Psoas muscle (tissue), 8 donors: Measurements from ENCODE around the gene MSH6. TPM values are rescaled to one million over a fixed set of nuclear protein-coding genes. Genes with fewer than 3 reads are reported as not detected.

Experiments used
- ATAC-seq, 4 donors: fragments of 200-7000 bp; cut with Tn5 transposase; one replicate each; pipeline ENCODE4 v1.9.1; 2020; ENCODE audit warnings: moderate library complexity in 3 of 4, mild to moderate bottlenecking in 2 of 4
- DNase-seq, 2 donors: peaks; one replicate each; pipeline ENCODE4 v3.0.0-alpha.2; 2020
- H3K27ac ChIP-seq: fragments of 200-600 bp; one replicate; pipeline ENCODE4 v1.8.0; 2022
- H3K27me3 ChIP-seq, 3 donors: fragments of 200-600 bp in 1 of 3; one replicate each; pipeline versions ENCODE4 v1.6.1 to v1.8.0; 2013 to 2022; ENCODE audit warnings: low read length in 2 of 3, mild to moderate bottlenecking in 2 of 3, moderate library complexity in 1 of 3; ENCODE audit not compliant: insufficient read depth in 3 of 3
- H3K36me3 ChIP-seq, 2 donors: fragments of 200-600 bp in 1 of 2; one replicate each; pipeline versions ENCODE4 v1.6.1 to v1.8.0; 2013 to 2022; ENCODE audit warnings: low read depth in 1 of 2, mild to moderate bottlenecking in 1 of 2, moderate library complexity in 1 of 2; ENCODE audit not compliant: insufficient read depth in 1 of 2
- H3K4me1 ChIP-seq: fragments of 200-600 bp; one replicate; pipeline ENCODE4 v1.8.0; 2022
- H3K4me3 ChIP-seq: fragments of 200-600 bp; one replicate; pipeline ENCODE4 v1.8.0; 2022; ENCODE audit warnings: mild to moderate bottlenecking
- H3K9me3 ChIP-seq: fragments of 200-600 bp; one replicate; pipeline ENCODE4 v1.8.0; 2022
- CTCF ChIP-seq: fragments of 200-600 bp; IDR thresholded peaks from one replicate; pipeline ENCODE4 v1.8.0; 2022; ENCODE audit warnings: antibody characterized with exemption
- WGBS, 3 donors: extraction: QIAGEN DNeasy Blood & Tissue Kit; methylation state at CpG; one replicate each; pipeline versions ENCODE4 v1.1.6 to v1.1.7; 2013; 5-methylcytosine and 5-hydroxymethylcytosine counted together
- intact Hi-C, 2 donors: fragments of 100-400 bp; cut with DNase I; formaldehyde crosslinking; loops; one replicate each; pipeline versions ENCODE4 v1.11.0 to v1.14.2; 2022
- polyA plus RNA-seq, 3 donors: library from polyadenylated mRNA; stranded (reverse); fragments of 200-250 nt; gene quantifications; one replicate each; pipeline ENCODE4 v1.2.3, GENCODE V29; 2013
- total RNA-seq, 4 donors: library from RNA; stranded (reverse); fragmentation: NEBNext Ultra II Directional in 2 of 4; extraction: Animal tissue kit (Norgen Biotek cat#: 25700) in 2 of 4; gene quantifications; one replicate each; pipeline versions ENCODE4 v1.2.1 to v1.2.4, GENCODE V29; 2021 to 2023
- donor health status: healthy with polysubstance abuse.
- donor health status: DM: no; HTN: no; CAD: no; lungs with moderate emphysema.
- donor health status: Bipolar disorder and iron deficiency.
- donor health status: healthy.
- donor health status: DM: yes; HTN: yes; CAD: no.
- donor health status: DM: no; HTN: no; CAD: no.
- donor health status: DM: no; HTN: no; CAD: no.
- donor health status: DM: yes; HTN: yes; CAD: no.

The MSH6 gene
- total and polyA plus RNA-seq, 7 donors = 7.7 to 21.1 (median 12.0) TPM

GRCh38 chr2:47822518-47822917 is 39.6 kb downstream of the MSH6 start:
- Histone ChIP-seq H3K4me1 (no peaks in the 10 kb centered on the region), H3K9me3 (no peaks in the 10 kb centered on the region), H3K4me3 (no peak overlapping the region), H3K36me3 (peaks cover 0 to 92% of the 10 kb centered on the region in 2 donors), H3K27ac (no peak overlapping the region), H3K27me3 (no peaks in the 10 kb centered on the region)
- no peak for DNase-seq
- TF ChIP-seq CTCF = no peak
- no peak for ATAC-seq
- intact Hi-C loops = no loop called here

- H3K4me3 ChIP-seq = no peak overlapping the region
- 94 to 100% (median 97%) methylated on average over 2 of the region's 2 CpGs for WGBS, 3 donors
- intact Hi-C loops = no loop called here
These were observed 50.6 kb downstream of the MSH6 start for GRCh38 chr2:47833516-47833968.

GRCh38 chr2:47838249-47838648 is 55.3 kb downstream of the MSH6 start:
- no peak for DNase-seq
- WGBS, 3 donors = 93 to 98% (median 95%) methylated on average over 1 of the region's 1 CpG
- H3K4me1 ChIP-seq = no peaks in the 10 kb centered on the region
- H3K9me3 ChIP-seq = no peaks in the 10 kb centered on the region
- TF ChIP-seq CTCF = no peak
- H3K27me3 ChIP-seq = no peaks in the 10 kb centered on the region
- peaks cover 0 to 64% of the 10 kb centered on the region in 2 donors for H3K36me3 ChIP-seq
- intact Hi-C loops = no loop called here
- no peak for ATAC-seq
- no peak overlapping the region for H3K27ac ChIP-seq
- no peak overlapping the region for H3K4me3 ChIP-seq

More at GRCh38 chr2:47833516-47833968, 50.6 kb downstream of the MSH6 start:
- no peaks in the 10 kb centered on the region for H3K27me3 ChIP-seq
- no peaks in the 10 kb centered on the region for H3K9me3 ChIP-seq
- no peaks in the 10 kb centered on the region for H3K4me1 ChIP-seq
- DNase-seq = no peak
- no peak for ATAC-seq
- H3K27ac ChIP-seq = no peak overlapping the region
- no peak for TF ChIP-seq CTCF
- peaks cover 0 to 98% of the 10 kb centered on the region in 2 donors for H3K36me3 ChIP-seq

GRCh38 chr2:47838686-47839085 is 55.7 kb downstream of the MSH6 start:
- WGBS, 3 donors = 76 to 87% (median 77%) methylated on average over 4 of the region's 4 CpGs
- no peaks in the 10 kb centered on the region for H3K4me1 ChIP-seq
- ATAC-seq (no peak), DNase-seq (no peak)
- intact Hi-C loops = no loop called here
- no peak overlapping the region for H3K27ac ChIP-seq
- TF ChIP-seq CTCF = no peak
- no peaks in the 10 kb centered on the region for H3K9me3 ChIP-seq
- no peak overlapping the region for H3K4me3 ChIP-seq
- no peaks in the 10 kb centered on the region for H3K27me3 ChIP-seq
- peaks cover 0 to 60% of the 10 kb centered on the region in 2 donors for H3K36me3 ChIP-seq

GRCh38 chr2:47842846-47843245 is 59.9 kb downstream of the MSH6 start:
- 80 to 90% (median 86%) methylated on average over 3 of the region's 3 CpGs for WGBS, 3 donors
- DNase-seq = no peak
- H3K4me3 ChIP-seq = no peak overlapping the region
- H3K27me3 ChIP-seq = no peaks in the 10 kb centered on the region
- no peak overlapping the region for H3K27ac ChIP-seq
- no peak for TF ChIP-seq CTCF
- intact Hi-C loops = no loop called here
- ATAC-seq = no peak
- H3K9me3 ChIP-seq = no peaks in the 10 kb centered on the region
- peaks cover 0 to 19% of the 10 kb centered on the region in 2 donors for H3K36me3 ChIP-seq
- H3K4me1 ChIP-seq = no peaks in the 10 kb centered on the region
